ENCODE data around the gene COL4A2.

DNA sequence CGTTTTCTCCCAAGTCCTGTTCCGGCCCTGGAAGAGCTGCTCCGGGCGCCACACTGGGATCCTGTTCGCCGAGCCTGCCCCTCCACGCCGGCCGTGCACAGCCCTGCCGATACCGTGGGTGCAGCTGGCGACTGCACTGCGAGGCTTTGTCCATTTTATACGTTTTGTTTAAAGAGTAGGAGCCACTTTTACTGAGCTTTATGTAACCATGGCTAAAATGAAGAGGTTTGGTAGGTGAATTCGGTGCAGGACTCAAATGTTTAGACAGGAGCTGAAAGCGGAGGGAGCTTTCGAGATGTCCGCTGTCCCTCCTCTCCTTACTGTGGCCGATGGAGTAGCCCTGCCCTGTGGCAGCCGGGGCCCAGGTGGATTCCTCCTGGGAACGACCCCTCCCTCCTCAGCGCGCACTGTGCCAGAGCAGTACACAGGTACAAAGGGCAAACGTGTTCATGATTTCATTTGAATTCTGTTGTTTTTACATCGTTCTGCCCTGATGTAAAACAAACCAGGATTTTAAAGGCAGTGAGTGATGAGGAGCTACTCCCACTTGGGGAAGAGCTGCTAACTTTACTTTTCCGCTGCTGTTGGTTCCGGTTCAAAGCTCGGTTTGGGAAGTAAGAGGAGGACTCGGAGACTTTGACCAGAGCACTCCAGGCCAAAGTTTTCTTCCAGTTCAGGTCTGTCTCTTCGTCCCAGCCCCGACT, 1.7 kb downstream of the COL4A2 start:
- no peak for TF ChIP-seq CTCF (IDR thresholded peaks at IDR 0.05)
- TF ChIP-seq EZH2 (IDR thresholded peaks at IDR 0.05; ENCODE audit: borderline replicate concordance, insufficient read depth, low read depth, low read length, poor library complexity, severe bottlenecking) = no peak

Data from B cell (primary cell).